Activated CD8-positive, alpha-beta T cell treated with anti-CD3 and anti-CD28 coated beads for 36 hours (primary cell): Measurements from ENCODE around the gene SYT7. TPM values are rescaled to one million over a fixed set of nuclear protein-coding genes. Genes with fewer than 3 reads are reported as not detected.

Experiments used
- ATAC-seq: fragments of 200-7000 bp; cut with Tn5 transposase; one replicate; pipeline ENCODE4 v1.10.0; 2021; ENCODE audit warnings: mild to moderate bottlenecking, moderate library complexity
- CTCF ChIA-PET: fragments of 350-600 bp; sonication (Branson Sonifier 250); formaldehyde crosslinking; loops from one replicate; lab custom pipeline; 2021; ENCODE audit warnings: antibody characterized with exemption; lab: Charles Lee
- POLR2A ChIA-PET: fragments of 350-600 bp; sonication (Branson Sonifier 250); formaldehyde crosslinking; loops from one replicate; lab custom pipeline; 2021; ENCODE audit warnings: antibody characterized with exemption; lab: Charles Lee
- DNase-seq: peaks from one replicate; pipeline ENCODE4 v3.0.0-alpha.2; 2020
- H3K27ac Mint-ChIP-seq: one replicate; pipeline ENCODE4 v1.8.0; 2021; ENCODE audit warnings: mild to moderate bottlenecking, mixed read lengths
- H3K27me3 Mint-ChIP-seq: one replicate; pipeline ENCODE4 v1.8.0; 2021; ENCODE audit warnings: mixed read lengths
- H3K36me3 Mint-ChIP-seq: one replicate; pipeline ENCODE4 v1.8.0; 2021; ENCODE audit warnings: low read depth, mixed read lengths
- H3K4me1 Mint-ChIP-seq: one replicate; pipeline ENCODE4 v1.8.0; 2021; ENCODE audit warnings: low read depth, mixed read lengths
- H3K4me3 Mint-ChIP-seq: one replicate; pipeline ENCODE4 v1.8.0; 2021; ENCODE audit warnings: mild to moderate bottlenecking, moderate library complexity, mixed read lengths
- H3K9me3 Mint-ChIP-seq: one replicate; pipeline ENCODE4 v1.8.0; 2021; ENCODE audit warnings: mixed read lengths
- intact Hi-C: fragments of 100-400 bp; cut with micrococcal nuclease; formaldehyde crosslinking; loops from one replicate; pipeline ENCODE4 v1.10.0; 2022
- total RNA-seq, 2 experiments: library from RNA; stranded (reverse); gene quantifications; one replicate each; pipeline ENCODE4 v1.2.3, GENCODE V29; 2021
- TF ChIP-seq, protein P1 (sequence below): fragments of 200-600 bp; IDR thresholded peaks from one replicate; pipeline ENCODE4 v1.8.0; 2022; ENCODE audit warnings: antibody characterized with exemption, mild to moderate bottlenecking

SYT7 gene
- total RNA-seq, 2 experiments from 2014 or later: not detected

- Mint-ChIP-seq H3K9me3 (no peaks in the 10 kb centered on the region), H3K27me3 (peaks cover 42% of the 10 kb centered on the region), H3K4me3 (no peak overlapping the region), H3K27ac (no peak overlapping the region), H3K4me1 (no peaks in the 10 kb centered on the region), H3K36me3 (no peaks in the 10 kb centered on the region)
- POLR2A ChIA-PET: interaction anchor here (0.6 to 0.9 kb wide), 2 partner anchors 15 to 739 kb away, joined by 3 read pairs; no protein-coding TSS in a partner anchor
- intact Hi-C loops: no loop called here
- CTCF ChIA-PET: interaction anchor here (0.6 to 3.5 kb wide), 6 partner anchors 10 to 71 kb away, joined by 3 to 28 read pairs (median 10); a partner anchor contains a TSS
- DNase-seq (no peak), ATAC-seq (no peak)
- TF ChIP-seq, protein P1, sequence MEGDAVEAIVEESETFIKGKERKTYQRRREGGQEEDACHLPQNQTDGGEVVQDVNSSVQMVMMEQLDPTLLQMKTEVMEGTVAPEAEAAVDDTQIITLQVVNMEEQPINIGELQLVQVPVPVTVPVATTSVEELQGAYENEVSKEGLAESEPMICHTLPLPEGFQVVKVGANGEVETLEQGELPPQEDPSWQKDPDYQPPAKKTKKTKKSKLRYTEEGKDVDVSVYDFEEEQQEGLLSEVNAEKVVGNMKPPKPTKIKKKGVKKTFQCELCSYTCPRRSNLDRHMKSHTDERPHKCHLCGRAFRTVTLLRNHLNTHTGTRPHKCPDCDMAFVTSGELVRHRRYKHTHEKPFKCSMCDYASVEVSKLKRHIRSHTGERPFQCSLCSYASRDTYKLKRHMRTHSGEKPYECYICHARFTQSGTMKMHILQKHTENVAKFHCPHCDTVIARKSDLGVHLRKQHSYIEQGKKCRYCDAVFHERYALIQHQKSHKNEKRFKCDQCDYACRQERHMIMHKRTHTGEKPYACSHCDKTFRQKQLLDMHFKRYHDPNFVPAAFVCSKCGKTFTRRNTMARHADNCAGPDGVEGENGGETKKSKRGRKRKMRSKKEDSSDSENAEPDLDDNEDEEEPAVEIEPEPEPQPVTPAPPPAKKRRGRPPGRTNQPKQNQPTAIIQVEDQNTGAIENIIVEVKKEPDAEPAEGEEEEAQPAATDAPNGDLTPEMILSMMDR: no peak
Measured at GRCh38 chr11:61507012-61507768, 73.7 kb downstream of the SYT7 start.

DNA sequence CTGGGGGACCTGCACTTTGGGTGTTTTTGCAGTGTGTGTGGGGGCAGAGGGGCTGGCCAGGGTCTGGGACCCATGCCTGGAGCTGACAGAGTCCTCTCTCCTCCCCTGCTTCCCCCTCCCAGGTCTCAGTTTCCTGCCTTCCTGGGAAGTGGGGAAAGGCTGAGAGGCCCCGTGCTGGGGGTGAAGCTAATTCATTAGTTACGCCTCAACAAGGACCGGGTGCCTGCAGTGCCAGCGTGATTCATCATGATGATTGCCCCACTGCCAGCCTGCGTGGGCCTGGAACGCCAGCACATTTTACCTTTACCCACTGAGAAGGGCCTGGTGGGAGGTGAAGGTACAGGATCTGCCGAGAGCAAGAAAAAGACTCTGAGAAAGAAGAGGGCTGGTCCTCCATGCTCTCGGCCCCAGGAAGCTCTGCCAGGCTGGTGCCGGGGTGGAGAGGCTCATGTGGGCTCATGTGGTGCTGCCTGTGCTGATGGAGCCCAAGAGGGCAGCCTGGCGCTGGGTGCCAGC is 75.2 kb downstream of the SYT7 start:
- Mint-ChIP-seq H3K4me3 (no peak overlapping the region), H3K27me3 (peaks cover 33% of the 10 kb centered on the region), H3K9me3 (no peaks in the 10 kb centered on the region), H3K4me1 (no peaks in the 10 kb centered on the region), H3K36me3 (no peaks in the 10 kb centered on the region), H3K27ac (no peak overlapping the region)
- DNase-seq (no peak), ATAC-seq (no peak)
- intact Hi-C loops: no loop called here
- POLR2A ChIA-PET: interaction anchor here (0.6 kb wide), 1 partner anchor 22 kb away, joined by 3 read pairs; no protein-coding TSS in a partner anchor
- TF ChIP-seq, protein P1: no peak
- CTCF ChIA-PET: interaction anchor here (1.8 kb wide), 1 partner anchor 12 kb away, joined by 11 read pairs; no protein-coding TSS in a partner anchor

DNA sequence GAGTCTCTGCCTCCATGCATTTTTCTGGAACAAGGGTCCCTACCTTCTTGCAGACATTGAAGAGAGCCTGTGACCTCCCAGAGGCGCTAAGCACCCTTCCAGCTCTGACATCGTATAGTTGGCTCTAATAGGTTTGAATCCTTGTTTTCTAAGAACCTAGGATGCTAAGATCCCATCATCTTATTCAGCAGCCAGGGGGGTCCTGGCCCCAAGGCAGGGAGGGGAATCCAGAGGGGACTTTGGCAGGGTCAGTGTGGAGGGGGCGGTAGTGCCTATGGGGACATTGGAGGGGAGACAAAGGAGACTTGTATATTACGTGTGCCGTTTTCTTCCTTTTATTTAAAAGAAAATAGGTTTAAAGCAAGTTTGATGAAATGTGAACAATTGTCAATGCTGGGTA is 75.8 kb downstream of the SYT7 start:
- TF ChIP-seq, protein P1: no peak
- intact Hi-C loops: no loop called here
- no peaks in the 10 kb centered on the region for H3K9me3 Mint-ChIP-seq
- no peak overlapping the region for H3K27ac Mint-ChIP-seq
- H3K4me1 Mint-ChIP-seq: no peaks in the 10 kb centered on the region
- ChIA-PET POLR2A (no interaction called here), CTCF (interaction anchor here (1.8 kb wide), 1 partner anchor 12 kb away, joined by 11 read pairs; no protein-coding TSS in a partner anchor)
- DNase-seq (no peak), ATAC-seq (no peak)
- no peak overlapping the region for H3K4me3 Mint-ChIP-seq
- peaks cover 29% of the 10 kb centered on the region for H3K27me3 Mint-ChIP-seq
- no peaks in the 10 kb centered on the region for H3K36me3 Mint-ChIP-seq

DNA sequence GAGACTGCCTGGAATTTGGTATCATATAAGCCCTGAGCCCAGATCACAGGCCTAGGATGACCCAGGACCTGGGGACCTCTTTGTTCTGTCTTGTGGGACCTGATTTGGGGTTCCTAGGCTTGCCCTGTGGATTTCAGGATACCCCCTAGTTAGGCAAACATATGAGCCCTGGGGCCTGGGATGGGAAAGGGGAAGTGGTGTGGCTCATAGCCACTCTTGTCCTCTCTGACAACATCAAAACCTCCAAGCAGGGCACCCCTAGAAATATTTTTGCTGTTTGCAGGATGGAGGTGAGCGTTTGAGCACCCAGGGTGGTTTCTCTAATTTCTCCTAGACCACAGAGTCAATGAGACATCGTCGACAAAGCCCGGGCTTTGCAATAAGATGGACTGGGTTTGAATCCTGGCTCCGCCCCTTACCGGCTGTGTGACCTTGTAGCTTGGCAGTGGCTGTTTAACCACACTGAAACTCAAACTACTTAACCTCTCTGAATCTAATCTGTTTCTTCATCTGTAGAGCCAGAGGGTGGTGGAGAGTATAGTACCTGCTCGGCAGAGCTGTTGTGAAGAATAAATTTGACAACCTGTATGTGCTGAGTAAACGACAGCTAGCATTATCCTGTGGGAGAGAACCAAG is 77.6 kb downstream of the SYT7 start:
- Mint-ChIP-seq H3K4me3 (no peak overlapping the region), H3K36me3 (no peaks in the 10 kb centered on the region), H3K27ac (no peak overlapping the region), H3K4me1 (no peaks in the 10 kb centered on the region), H3K27me3 (peaks cover 25% of the 10 kb centered on the region), H3K9me3 (no peaks in the 10 kb centered on the region)
- ChIA-PET CTCF (interaction anchor here (0.9 to 2.4 kb wide), 3 partner anchors 14 to 21 kb away, joined by 3 to 19 read pairs (median 8); no protein-coding TSS in a partner anchor), POLR2A (interaction anchor here (1.3 kb wide), 1 partner anchor 8 kb away, joined by 4 read pairs; no protein-coding TSS in a partner anchor)
- intact Hi-C loops: no loop called here
- no peak for ATAC-seq
- TF ChIP-seq, protein P1: no peak
- DNase-seq: no peak
